HepG2 (cell line): Measurements from ENCODE around the gene TMEM121. TPM values are rescaled to one million over a fixed set of nuclear protein-coding genes. Genes with fewer than 3 reads are reported as not detected.

Experiments
- ATF7-NPFF ChIP-seq: sonication (generic); formaldehyde crosslinking; IDR thresholded peaks from 2 replicates; pipeline ENCODE4 v1.8.1; 2023; ENCODE audit warnings: mild to moderate bottlenecking, low read depth, missing genetic modification reagents, moderate library complexity
- BRCA1 ChIP-seq: sonication (generic); formaldehyde crosslinking; IDR thresholded peaks from 2 replicates; pipeline ENCODE4 v1.4.0; 2020; ENCODE audit warnings: missing genetic modification reagents
- HOMEZ ChIP-seq: IDR thresholded peaks from 2 replicates; pipeline ENCODE4 v1.6.1; 2016; ENCODE audit warnings: low read depth
- MED13 ChIP-seq: sonication (generic); formaldehyde crosslinking; IDR thresholded peaks from 2 replicates; pipeline ENCODE4 v1.5.0; 2020; ENCODE audit warnings: missing genetic modification reagents
- MIXL1 ChIP-seq: IDR thresholded peaks from 2 replicates; pipeline ENCODE4 v1.6.1; 2016
- TCF12 ChIP-seq, 2 experiments: fragments of 450-650 bp in 1 of 2; sonication (generic) in 1 of 2; formaldehyde crosslinking in 1 of 2; IDR thresholded peaks; 2 replicates each; pipeline versions ENCODE4 v1.6.1 to v1.8.0; 2017 to 2022; ENCODE audit warnings: antibody characterized with exemption in 1 of 2, mild to moderate bottlenecking in 1 of 2, missing genetic modification reagents in 1 of 2, moderate library complexity in 1 of 2
- TCF7 ChIP-seq: sonication (generic); IDR thresholded peaks from 2 replicates; pipeline ENCODE4 v1.6.1; 2016; ENCODE audit warnings: antibody characterized with exemption, low read depth
- TEAD3 ChIP-seq: optimal IDR thresholded peaks from 2 replicates; pipeline ENCODE3; 2016; ENCODE audit warnings: borderline replicate concordance
- TOPORS ChIP-seq: sonication (generic); formaldehyde crosslinking; IDR thresholded peaks from 2 replicates; pipeline ENCODE4 v1.8.0; 2023; ENCODE audit warnings: mild to moderate bottlenecking, missing genetic modification reagents
- ZNF253 ChIP-seq: sonication (generic); formaldehyde crosslinking; IDR thresholded peaks from 2 replicates; pipeline ENCODE4 v1.8.0; 2022; ENCODE audit warnings: mild to moderate bottlenecking, missing genetic modification reagents, borderline replicate concordance
- ZNF281 ChIP-seq: sonication (generic); formaldehyde crosslinking; IDR thresholded peaks from 2 replicates; pipeline ENCODE4 v1.4.0; 2020; ENCODE audit warnings: missing genetic modification reagents, borderline replicate concordance
- ZNF678 ChIP-seq: sonication (generic); formaldehyde crosslinking; IDR thresholded peaks from 2 replicates; pipeline ENCODE4 v1.4.0; 2020; ENCODE audit warnings: mild to moderate bottlenecking, missing genetic modification reagents
- ZNF770 ChIP-seq: sonication (generic); formaldehyde crosslinking; IDR thresholded peaks from 2 replicates; pipeline ENCODE4 v1.5.0; 2020; ENCODE audit warnings: mild to moderate bottlenecking, missing genetic modification reagents
- polyA plus RNA-seq, 8 experiments: library from polyadenylated mRNA; depleted of rRNA in 3 of 8; stranded (reverse) in 7 of 8; unstranded in 1 of 8; fragments of >200 nt; fragmentation: Illumina TruSeq in 4 of 8; extraction: Trizol in 4 of 8; gene quantifications; 2 replicates each; pipeline versions ENCODE4 v1.2.1 to v1.2.3, GENCODE V29; 2011 to 2016; ENCODE audit warnings: low read depth in 4 of 8, missing spikeins in 1 of 8, mixed read lengths in 1 of 8; ENCODE audit not compliant: insufficient read depth in 1 of 8
- total RNA-seq, 5 experiments: library from RNA; depleted of rRNA; stranded (reverse); fragments of >200 nt; fragmentation: Illumina TruSeq; extraction: Trizol; gene quantifications; 2 replicates each; pipeline ENCODE4 v1.2.3, GENCODE V29; 2016; ENCODE audit warnings: low read depth in 1 of 5
- TF ChIP-seq, protein P1 (sequence below): sonication (generic); formaldehyde crosslinking; IDR thresholded peaks from 2 replicates; pipeline ENCODE4 v1.9.0; 2021; ENCODE audit warnings: missing genetic modification reagents, mild to moderate bottlenecking, borderline replicate concordance
- TF ChIP-seq, protein P2 (sequence below): sonication (generic); formaldehyde crosslinking; IDR thresholded peaks from 2 replicates; pipeline ENCODE4 v1.8.1; 2022; ENCODE audit warnings: low read depth, mild to moderate bottlenecking, missing genetic modification reagents

Gene TMEM121
- total and polyA plus RNA-seq, 2 of the 13 experiments (the other 11 are each of a cell fraction or from before 2014, with no cell fraction given), result 6.6 to 19.0 TPM

- TF ChIP-seq ZNF253 (CRISPR knock-in tag) (no peak), TCF7 (peak; percentile 9; the same call in 1 of the 2 replicates), BRCA1 (CRISPR knock-in tag) (0 out of 2 replicates have a peak, but pooled peaks have one; percentile 50), HOMEZ (CRISPR knock-in tag) (0 out of 2 replicates have a peak, but pooled peaks have one; percentile 8), MIXL1 (CRISPR knock-in tag) (peak; percentile 45), ZNF678 (CRISPR knock-in tag) (no peak), ZNF281 (CRISPR knock-in tag) (peak; percentile 85; the same call in 1 of the 2 replicates), TCF12 (IDR thresholded peaks at IDR 0.05) (no peak), TCF12 (CRISPR knock-in tag; IDR thresholded peaks at IDR 0.05) (peak; percentile 98), MED13 (peak; percentile 88; the same call in 1 of the 2 replicates), TOPORS (CRISPR knock-in tag) (no peak; the same call in 1 of the 2 replicates), TEAD3 (CRISPR knock-in tag) (peak; percentile 55), ZNF770 (CRISPR knock-in tag) (peak; percentile 69), ATF7-NPFF (CRISPR knock-in tag) (peak; percentile 76; the same call in 1 of the 2 replicates)
- TF ChIP-seq, protein P1, sequence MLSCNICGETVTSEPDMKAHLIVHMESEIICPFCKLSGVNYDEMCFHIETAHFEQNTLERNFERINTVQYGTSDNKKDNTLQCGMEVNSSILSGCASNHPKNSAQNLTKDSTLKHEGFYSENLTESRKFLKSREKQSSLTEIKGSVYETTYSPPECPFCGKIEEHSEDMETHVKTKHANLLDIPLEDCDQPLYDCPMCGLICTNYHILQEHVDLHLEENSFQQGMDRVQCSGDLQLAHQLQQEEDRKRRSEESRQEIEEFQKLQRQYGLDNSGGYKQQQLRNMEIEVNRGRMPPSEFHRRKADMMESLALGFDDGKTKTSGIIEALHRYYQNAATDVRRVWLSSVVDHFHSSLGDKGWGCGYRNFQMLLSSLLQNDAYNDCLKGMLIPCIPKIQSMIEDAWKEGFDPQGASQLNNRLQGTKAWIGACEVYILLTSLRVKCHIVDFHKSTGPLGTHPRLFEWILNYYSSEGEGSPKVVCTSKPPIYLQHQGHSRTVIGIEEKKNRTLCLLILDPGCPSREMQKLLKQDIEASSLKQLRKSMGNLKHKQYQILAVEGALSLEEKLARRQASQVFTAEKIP (CRISPR knock-in tag), result no peak
- TF ChIP-seq, protein P2, sequence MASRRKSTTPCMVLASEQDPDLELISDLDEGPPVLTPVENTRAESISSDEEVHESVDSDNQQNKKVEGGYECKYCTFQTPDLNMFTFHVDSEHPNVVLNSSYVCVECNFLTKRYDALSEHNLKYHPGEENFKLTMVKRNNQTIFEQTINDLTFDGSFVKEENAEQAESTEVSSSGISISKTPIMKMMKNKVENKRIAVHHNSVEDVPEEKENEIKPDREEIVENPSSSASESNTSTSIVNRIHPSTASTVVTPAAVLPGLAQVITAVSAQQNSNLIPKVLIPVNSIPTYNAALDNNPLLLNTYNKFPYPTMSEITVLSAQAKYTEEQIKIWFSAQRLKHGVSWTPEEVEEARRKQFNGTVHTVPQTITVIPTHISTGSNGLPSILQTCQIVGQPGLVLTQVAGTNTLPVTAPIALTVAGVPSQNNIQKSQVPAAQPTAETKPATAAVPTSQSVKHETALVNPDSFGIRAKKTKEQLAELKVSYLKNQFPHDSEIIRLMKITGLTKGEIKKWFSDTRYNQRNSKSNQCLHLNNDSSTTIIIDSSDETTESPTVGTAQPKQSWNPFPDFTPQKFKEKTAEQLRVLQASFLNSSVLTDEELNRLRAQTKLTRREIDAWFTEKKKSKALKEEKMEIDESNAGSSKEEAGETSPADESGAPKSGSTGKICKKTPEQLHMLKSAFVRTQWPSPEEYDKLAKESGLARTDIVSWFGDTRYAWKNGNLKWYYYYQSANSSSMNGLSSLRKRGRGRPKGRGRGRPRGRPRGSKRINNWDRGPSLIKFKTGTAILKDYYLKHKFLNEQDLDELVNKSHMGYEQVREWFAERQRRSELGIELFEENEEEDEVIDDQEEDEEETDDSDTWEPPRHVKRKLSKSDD, result peak; percentile 31; the same call in 1 of the 2 replicates
Observed at GRCh38 chr14:105499256-105500035, 26.9 kb upstream of the TMEM121 start (continued).
